Measurements from ENCODE around the gene XRCC6. TPM values are rescaled to one million over a fixed set of nuclear protein-coding genes. Genes with fewer than 3 reads are reported as not detected.
"Not testable (repeated sequence)": the region's sequence is repeated elsewhere in the genome, so short reads cannot be mapped to it uniquely, and the experiment has no call there.

XRCC6 gene
- total RNA-seq, 8 experiments from 2014 or later: 205 to 384 (median 275) TPM

- H3K27ac ChIP-seq: no peak overlapping the region
- no peak overlapping the region for H3K4me3 ChIP-seq
- peaks cover 6 to 13% of the 10 kb centered on the region in 2 donors for H3K4me1 ChIP-seq (replicated peaks in 1 of 2)
- WGBS, 10 experiments: 60 to 100% (median 100%) methylated on average over 1 to 2 of the region's 7 CpGs; no CpG with 5 or more reads in 4 of the 10 experiments
- no peak for ATAC-seq (replicated peaks in 6 of 8)
- in situ Hi-C loops (cut with MboI; ENCODE audit: low pct_unique_long_range_greater_than_20kb in 2 of 9, low sequenced_read_pairs in 9 of 9, unreplicated experiment in 9 of 9): no loop called here
Observed at GRCh38 chr22:41585898-41586297, 35.2 kb upstream of the XRCC6 start.

DNA sequence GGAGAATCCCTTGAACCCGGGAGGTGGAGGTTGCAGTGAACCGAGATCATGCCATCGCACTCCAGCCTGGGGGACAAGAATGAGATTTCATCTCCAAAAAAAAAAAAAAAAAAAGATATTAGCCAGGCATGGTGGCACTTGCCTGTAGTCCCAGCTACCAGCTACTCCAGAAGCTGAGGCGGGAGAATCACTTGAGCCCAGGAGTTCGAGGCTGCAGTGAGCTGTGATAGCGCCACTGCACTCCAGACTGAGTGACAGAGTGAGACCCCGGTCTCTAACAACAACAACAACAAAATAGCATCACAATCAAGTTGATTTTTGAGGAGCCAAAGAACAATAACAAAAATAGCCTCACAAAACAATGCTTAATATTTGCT, 33.8 kb upstream of the XRCC6 start:
- in situ Hi-C loops (cut with MboI; ENCODE audit: low pct_unique_long_range_greater_than_20kb in 2 of 9, low sequenced_read_pairs in 9 of 9, unreplicated experiment in 9 of 9): no loop called here
- peaks cover 6 to 13% of the 10 kb centered on the region in 2 donors for H3K4me1 ChIP-seq (replicated peaks in 1 of 2)
- 63 to 100% (median 90%) methylated on average over 1 to 4 of the region's 7 CpGs; no CpG with 5 or more reads in 3 of the 10 experiments for WGBS, 10 experiments
- no peak overlapping the region for H3K27ac ChIP-seq
- H3K4me3 ChIP-seq: no peak overlapping the region
- ATAC-seq (replicated peaks in 6 of 8): no peak

GRCh38 chr22:41589391-41590241, 31.5 kb upstream of the XRCC6 start, which contains the start of gene PMM1:
Gene PMM1, minus strand, starts transcription at chr22:41589840. Its CDS starts 35 bp downstream, at chr22:41589805.
- in situ Hi-C loops (cut with MboI; ENCODE audit: low pct_unique_long_range_greater_than_20kb in 2 of 9, low sequenced_read_pairs in 9 of 9, unreplicated experiment in 9 of 9): no loop called here
- whole genome bisulfite sequencing, 10 experiments: no CpG with 5 or more reads among the region's 61 CpGs
- H3K27ac ChIP-seq: peak within 1 kb of the TSS; percentile 82 to 87
- peak within 1 kb of the TSS; percentile 51 to 90 (median 74) for H3K4me3 ChIP-seq
- peaks cover 6 to 13% of the 10 kb centered on the region in 2 donors for H3K4me1 ChIP-seq (replicated peaks in 1 of 2)
- ATAC-seq (replicated peaks in 6 of 8): peak; percentile 93 to 97 (median 95)

DNA sequence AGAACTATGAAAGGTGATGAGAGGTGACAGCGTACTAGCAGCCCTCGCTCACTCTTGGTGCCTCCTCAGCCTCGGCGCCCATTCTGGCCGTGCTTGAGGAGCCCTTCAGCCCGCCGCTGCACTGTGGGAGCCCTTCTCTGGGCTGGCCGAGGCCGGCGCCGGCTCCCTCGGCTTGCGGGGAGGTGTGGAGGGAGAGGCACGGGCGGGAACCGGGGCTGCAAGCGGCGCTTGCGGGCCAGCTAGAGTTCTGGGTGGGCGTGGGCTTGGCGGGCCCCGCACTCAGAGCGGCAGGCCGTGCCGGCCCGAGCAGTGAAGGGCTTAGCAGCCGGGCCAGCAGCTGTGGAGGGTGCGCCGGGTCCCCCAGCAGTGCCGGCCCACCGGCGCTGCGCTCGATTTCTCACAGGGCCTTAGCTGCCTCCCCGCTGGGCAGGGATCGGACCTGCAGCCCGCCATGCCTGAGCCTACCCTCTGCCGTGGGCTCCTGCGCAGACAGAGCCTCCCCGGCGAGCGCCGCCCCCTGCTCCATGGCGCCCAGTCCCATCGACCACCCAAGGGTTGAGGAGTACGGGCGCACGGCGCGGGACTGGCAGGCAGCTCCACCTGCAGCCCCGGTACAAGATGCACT, 27.6 kb upstream of the XRCC6 start:
- H3K4me3 ChIP-seq; in situ Hi-C loops (cut with MboI; ENCODE audit: low pct_unique_long_range_greater_than_20kb in 2 of 9, low sequenced_read_pairs in 9 of 9, unreplicated experiment in 9 of 9); ATAC-seq (replicated peaks in 6 of 8); H3K27ac ChIP-seq; H3K4me1 ChIP-seq (replicated peaks in 1 of 2): not testable (repeated sequence)
- 84% methylated on average over 9 of the region's 51 CpGs; no CpG with 5 or more reads in 9 of the 10 experiments for WGBS, 10 experiments

- Histone ChIP-seq H3K27ac (no peak overlapping the region), H3K4me3 (no peak overlapping the region), H3K4me1 (replicated peaks in 1 of 2) (peaks cover 0 to 3% of the 10 kb centered on the region in 2 donors)
- no peak for ATAC-seq (replicated peaks in 6 of 8)
- in situ Hi-C loops (cut with MboI; ENCODE audit: low pct_unique_long_range_greater_than_20kb in 2 of 9, low sequenced_read_pairs in 9 of 9, unreplicated experiment in 9 of 9): no loop called here
- WGBS, 10 experiments: 80 to 94% (median 80%) methylated on average over 1 to 3 of the region's 5 CpGs; no CpG with 5 or more reads in 7 of the 10 experiments
Observed at GRCh38 chr22:41595703-41596102, 25.4 kb upstream of the XRCC6 start.

GRCh38 chr22:41596776-41597634, 24.1 kb upstream of the XRCC6 start:
- peaks cover 0 to 3% of the 10 kb centered on the region in 2 donors for H3K4me1 ChIP-seq (replicated peaks in 1 of 2)
- no peak overlapping the region for H3K27ac ChIP-seq
- WGBS, 10 experiments: 20 to 100% (median 60%) methylated on average over 1 to 4 of the region's 13 CpGs; no CpG with 5 or more reads in 3 of the 10 experiments
- no peak overlapping the region for H3K4me3 ChIP-seq
- ATAC-seq (replicated peaks in 6 of 8): peak; percentile 66 to 92 (median 72)
- in situ Hi-C loops (cut with MboI; ENCODE audit: low pct_unique_long_range_greater_than_20kb in 2 of 9, low sequenced_read_pairs in 9 of 9, unreplicated experiment in 9 of 9): no loop called here

DNA sequence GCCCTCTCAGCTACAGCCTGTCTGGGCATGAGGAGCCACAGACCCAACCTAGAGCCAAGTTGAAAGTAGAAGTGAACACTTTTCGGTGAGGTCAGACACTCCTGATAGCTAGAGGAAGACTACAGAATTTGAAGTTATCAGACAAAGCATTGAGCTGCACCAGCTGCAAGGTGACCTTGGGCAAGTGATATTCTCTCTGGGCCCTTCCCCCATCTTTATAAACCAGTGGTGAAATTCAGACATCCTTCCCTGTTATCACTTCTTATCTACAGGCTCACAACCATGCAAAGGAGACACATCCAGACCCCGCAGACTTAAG, 23.5 kb upstream of the XRCC6 start:
- H3K4me3 ChIP-seq: no peak overlapping the region
- H3K27ac ChIP-seq: no peak overlapping the region
- ATAC-seq (replicated peaks in 6 of 8): peak in 1 of 8 experiments; percentile 5
- 67 to 100% (median 90%) methylated on average over 1 to 2 of the region's 2 CpGs; no CpG with 5 or more reads in 5 of the 10 experiments for WGBS, 10 experiments
- H3K4me1 ChIP-seq (replicated peaks in 1 of 2): peaks cover 0 to 3% of the 10 kb centered on the region in 2 donors
- in situ Hi-C loops (cut with MboI; ENCODE audit: low pct_unique_long_range_greater_than_20kb in 2 of 9, low sequenced_read_pairs in 9 of 9, unreplicated experiment in 9 of 9): no loop called here

- Histone ChIP-seq H3K4me1 (replicated peaks in 1 of 2) (peaks cover 0 to 3% of the 10 kb centered on the region in 2 donors), H3K27ac (no peak overlapping the region), H3K4me3 (no peak overlapping the region)
- in situ Hi-C loops (cut with MboI; ENCODE audit: low pct_unique_long_range_greater_than_20kb in 2 of 9, low sequenced_read_pairs in 9 of 9, unreplicated experiment in 9 of 9): no loop called here
- WGBS, 10 experiments: 44 to 100% (median 100%) methylated on average over 1 to 3 of the region's 5 CpGs
- ATAC-seq (replicated peaks in 6 of 8): peak in 7 of 8 experiments; percentile 39 to 78 (median 67)
Observed at GRCh38 chr22:41598081-41598480, 23.0 kb upstream of the XRCC6 start.

- in situ Hi-C loops (cut with MboI; ENCODE audit: low pct_unique_long_range_greater_than_20kb in 2 of 9, low sequenced_read_pairs in 9 of 9, unreplicated experiment in 9 of 9): no loop called here
- H3K4me3 ChIP-seq: no peak overlapping the region
Observed at GRCh38 chr22:41598891-41599635, 22.0 kb upstream of the XRCC6 start.

GRCh38 chr22:41600976-41601375, 20.1 kb upstream of the XRCC6 start:
- WGBS, 10 experiments: 91 to 100% (median 100%) methylated on average over 1 to 5 of the region's 8 CpGs; no CpG with 5 or more reads in 3 of the 10 experiments
- peak in 1 of 8 experiments; percentile 27 for ATAC-seq (replicated peaks in 6 of 8)
- peaks cover 0 to 3% of the 10 kb centered on the region in 2 donors for H3K4me1 ChIP-seq (replicated peaks in 1 of 2)
- no peak overlapping the region for H3K27ac ChIP-seq
- H3K4me3 ChIP-seq: no peak overlapping the region
- in situ Hi-C loops (cut with MboI; ENCODE audit: low pct_unique_long_range_greater_than_20kb in 2 of 9, low sequenced_read_pairs in 9 of 9, unreplicated experiment in 9 of 9): no loop called here

More at GRCh38 chr22:41598891-41599635, 22.0 kb upstream of the XRCC6 start:
- peaks cover 0 to 3% of the 10 kb centered on the region in 2 donors for H3K4me1 ChIP-seq (replicated peaks in 1 of 2)
- WGBS, 10 experiments: 72 to 100% (median 87%) methylated on average over 1 to 6 of the region's 8 CpGs; no CpG with 5 or more reads in 3 of the 10 experiments
- no peak for ATAC-seq (replicated peaks in 6 of 8)
- H3K27ac ChIP-seq: no peak overlapping the region

DNA sequence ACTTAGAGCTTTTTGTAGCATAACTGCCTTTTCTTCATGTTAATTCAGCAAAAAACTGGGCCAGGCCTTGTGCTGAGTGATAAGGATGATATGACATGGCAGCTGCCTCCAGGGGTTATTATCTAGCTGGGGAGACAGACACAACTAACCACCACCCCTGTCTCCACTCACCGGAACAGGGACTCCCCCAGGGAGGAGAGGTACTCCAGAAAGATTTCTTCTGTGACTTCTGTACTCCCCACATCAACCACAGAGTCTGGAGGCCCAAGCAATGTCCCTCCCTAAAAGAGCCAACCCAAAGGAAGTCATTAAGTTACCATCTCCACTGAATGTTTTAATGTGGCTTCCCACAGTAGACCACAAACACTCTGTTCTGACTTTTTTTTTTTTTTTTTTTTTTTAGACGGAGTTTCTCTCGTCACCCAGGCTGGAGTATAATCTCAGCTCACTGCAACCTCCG, 17.2 kb upstream of the XRCC6 start:
- H3K4me3 ChIP-seq: no peak overlapping the region
- no peak for ATAC-seq (replicated peaks in 6 of 8)
- no peak overlapping the region for H3K27ac ChIP-seq
- in situ Hi-C loops (cut with MboI; ENCODE audit: low pct_unique_long_range_greater_than_20kb in 2 of 9, low sequenced_read_pairs in 9 of 9, unreplicated experiment in 9 of 9): no loop called here
- WGBS, 10 experiments: 80 to 100% (median 97%) methylated on average over 1 to 3 of the region's 4 CpGs; no CpG with 5 or more reads in 2 of the 10 experiments
- H3K4me1 ChIP-seq (replicated peaks in 1 of 2): no peaks in the 10 kb centered on the region

DNA sequence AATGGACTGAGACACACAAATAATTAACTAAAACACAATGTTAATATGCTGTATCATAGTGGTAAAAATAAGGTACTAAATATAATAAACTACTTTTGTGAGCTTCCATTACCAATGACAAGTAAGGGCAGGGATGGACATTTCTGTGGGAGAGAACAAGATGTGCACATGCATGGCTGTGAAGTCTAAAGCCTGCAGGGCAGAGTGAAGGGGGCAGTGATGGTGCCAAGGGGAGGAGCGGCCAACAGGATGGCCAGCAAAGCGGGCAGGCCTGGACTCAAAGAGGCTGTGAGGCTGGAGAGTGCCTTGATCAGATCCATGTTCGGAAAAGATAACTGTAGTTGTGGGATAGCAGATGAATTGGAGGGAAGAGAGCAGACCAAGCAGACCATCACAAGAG, 12.7 kb upstream of the XRCC6 start:
- Histone ChIP-seq H3K4me3 (no peak overlapping the region), H3K27ac (no peak overlapping the region), H3K4me1 (replicated peaks in 1 of 2) (no peaks in the 10 kb centered on the region)
- WGBS, 10 experiments: 80 to 100% (median 100%) methylated on average over 1 to 2 of the region's 3 CpGs; no CpG with 5 or more reads in 7 of the 10 experiments
- ATAC-seq (replicated peaks in 6 of 8): no peak
- in situ Hi-C loops (cut with MboI; ENCODE audit: low pct_unique_long_range_greater_than_20kb in 2 of 9, low sequenced_read_pairs in 9 of 9, unreplicated experiment in 9 of 9): no loop called here

Data from motor neuron (in vitro differentiated cells).